ENCODE results near the gene PSMD1. TPM values are rescaled to one million over a fixed set of nuclear protein-coding genes. Genes with fewer than 3 reads are reported as not detected.
"Not testable (repeated sequence)": the region's sequence is repeated elsewhere in the genome, so short reads cannot be mapped to it uniquely, and the experiment has no call there.

PSMD1 gene
- total RNA-seq, 1 experiment from 2014 or later, result 245 TPM

DNA sequence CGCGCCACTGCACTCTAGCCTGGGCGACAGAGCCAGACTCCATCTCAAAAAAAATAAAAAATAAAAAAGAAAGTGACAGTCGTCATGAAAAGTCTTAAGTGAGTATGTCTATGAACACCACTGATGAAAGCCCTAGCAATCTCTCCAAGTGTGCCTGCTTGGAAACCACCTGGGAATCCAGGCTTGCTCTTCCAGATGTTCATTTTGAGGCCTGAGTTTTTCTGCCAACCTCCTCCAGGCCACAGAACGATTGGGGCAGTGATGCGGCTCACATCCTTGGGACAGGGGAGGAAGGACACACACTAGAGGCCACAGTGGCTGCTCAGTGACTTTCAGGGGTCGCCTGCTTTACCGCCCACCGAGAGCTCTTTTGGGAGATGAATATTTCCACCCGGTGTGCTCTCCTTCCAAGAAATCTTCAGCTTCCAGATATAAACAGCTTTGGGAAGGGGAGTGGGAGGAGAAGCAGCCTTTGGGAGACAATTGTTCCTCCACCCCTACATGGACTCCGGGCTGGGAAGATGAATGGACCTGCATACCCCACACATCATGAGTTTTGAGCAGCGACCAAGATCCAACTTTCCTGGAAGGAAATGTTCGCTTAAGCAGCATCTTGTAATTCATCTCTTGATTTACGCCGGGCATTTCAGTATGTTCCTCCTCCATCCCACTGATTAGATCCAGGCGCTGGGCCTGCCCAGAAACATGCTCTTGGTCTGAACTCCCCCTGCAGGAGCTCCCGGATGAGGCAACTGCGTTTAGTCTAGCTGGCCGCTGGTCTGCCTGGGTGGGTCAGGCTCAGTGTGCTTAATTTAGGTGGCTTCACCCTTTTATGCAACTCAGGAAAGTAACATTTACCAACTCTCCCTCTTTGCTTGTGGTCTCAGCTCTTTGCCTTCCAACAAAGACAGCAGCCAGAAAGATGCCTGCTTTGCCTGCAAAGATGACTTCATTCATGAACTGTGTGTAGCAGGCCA, 135.5 kb downstream of the PSMD1 start:
- Histone ChIP-seq H3K27ac (ENCODE audit: low read depth, low read length, poor library complexity, severe bottlenecking) (no peak overlapping the region), H3K9me3 (ENCODE audit: low read depth, low read length, poor library complexity, severe bottlenecking) (no peaks in the 10 kb centered on the region), H3K36me3 (ENCODE audit: insufficient read depth, low read length, poor library complexity, severe bottlenecking) (no peaks in the 10 kb centered on the region), H3K4me3 (ENCODE audit: low read depth, low read length, poor library complexity, severe bottlenecking) (no peak overlapping the region), H3K4me1 (ENCODE audit: insufficient read depth, low read length, poor library complexity, severe bottlenecking) (no peaks in the 10 kb centered on the region), H3K27me3 (replicated peaks; ENCODE audit: insufficient read depth, low read depth, low read length, poor library complexity) (no peaks in the 10 kb centered on the region)
- no peak for TF ChIP-seq EZH2 (IDR thresholded peaks at IDR 0.05; ENCODE audit: borderline replicate concordance, low read depth, low read length, poor library complexity, severe bottlenecking)
- TF ChIP-seq, protein P1, sequence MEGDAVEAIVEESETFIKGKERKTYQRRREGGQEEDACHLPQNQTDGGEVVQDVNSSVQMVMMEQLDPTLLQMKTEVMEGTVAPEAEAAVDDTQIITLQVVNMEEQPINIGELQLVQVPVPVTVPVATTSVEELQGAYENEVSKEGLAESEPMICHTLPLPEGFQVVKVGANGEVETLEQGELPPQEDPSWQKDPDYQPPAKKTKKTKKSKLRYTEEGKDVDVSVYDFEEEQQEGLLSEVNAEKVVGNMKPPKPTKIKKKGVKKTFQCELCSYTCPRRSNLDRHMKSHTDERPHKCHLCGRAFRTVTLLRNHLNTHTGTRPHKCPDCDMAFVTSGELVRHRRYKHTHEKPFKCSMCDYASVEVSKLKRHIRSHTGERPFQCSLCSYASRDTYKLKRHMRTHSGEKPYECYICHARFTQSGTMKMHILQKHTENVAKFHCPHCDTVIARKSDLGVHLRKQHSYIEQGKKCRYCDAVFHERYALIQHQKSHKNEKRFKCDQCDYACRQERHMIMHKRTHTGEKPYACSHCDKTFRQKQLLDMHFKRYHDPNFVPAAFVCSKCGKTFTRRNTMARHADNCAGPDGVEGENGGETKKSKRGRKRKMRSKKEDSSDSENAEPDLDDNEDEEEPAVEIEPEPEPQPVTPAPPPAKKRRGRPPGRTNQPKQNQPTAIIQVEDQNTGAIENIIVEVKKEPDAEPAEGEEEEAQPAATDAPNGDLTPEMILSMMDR (conservative IDR thresholded peaks at IDR 0.05; ENCODE audit: low read depth, low read length), result peak; percentile 42
- intact Hi-C loops (cut with micrococcal nuclease; ENCODE audit: unreplicated experiment), result no loop called here
- no TSS peak for BruUV-seq (replicated peaks)
- DNase-seq (ENCODE audit: low spot score), result peak; percentile 40
- CTCF ChIA-PET, result no interaction called here
- POLR2A ChIA-PET (ENCODE audit: low non-redundant PET), result interaction anchor here (0.6 kb wide), 1 partner anchor 28 kb away, joined by 5 read pairs; no protein-coding TSS in a partner anchor

- BruUV-seq (replicated peaks), result no TSS peak
- H3K4me1 ChIP-seq (ENCODE audit: insufficient read depth, low read length, poor library complexity, severe bottlenecking), result no peaks in the 10 kb centered on the region
- no peaks in the 10 kb centered on the region for H3K27me3 ChIP-seq (replicated peaks; ENCODE audit: insufficient read depth, low read depth, low read length, poor library complexity)
- DNase-seq (ENCODE audit: low spot score), result no peak
- intact Hi-C loops (cut with micrococcal nuclease; ENCODE audit: unreplicated experiment), result no loop called here
- H3K36me3 ChIP-seq (ENCODE audit: insufficient read depth, low read length, poor library complexity, severe bottlenecking), result no peaks in the 10 kb centered on the region
- no peak overlapping the region for H3K4me3 ChIP-seq (ENCODE audit: low read depth, low read length, poor library complexity, severe bottlenecking)
- CTCF ChIA-PET, result no interaction called here
- TF ChIP-seq, protein P1 (conservative IDR thresholded peaks at IDR 0.05; ENCODE audit: low read depth, low read length), result no peak
- no peak for TF ChIP-seq EZH2 (IDR thresholded peaks at IDR 0.05; ENCODE audit: borderline replicate concordance, low read depth, low read length, poor library complexity, severe bottlenecking)
- H3K9me3 ChIP-seq (ENCODE audit: low read depth, low read length, poor library complexity, severe bottlenecking), result no peaks in the 10 kb centered on the region
- POLR2A ChIA-PET (ENCODE audit: low non-redundant PET), result no interaction called here
- H3K27ac ChIP-seq (ENCODE audit: low read depth, low read length, poor library complexity, severe bottlenecking), result no peak overlapping the region
These were observed 136.5 kb downstream of the PSMD1 start for GRCh38 chr2:231193216-231193615.

- intact Hi-C loops (cut with micrococcal nuclease; ENCODE audit: unreplicated experiment), result no loop called here
- no peak for TF ChIP-seq EZH2 (IDR thresholded peaks at IDR 0.05; ENCODE audit: borderline replicate concordance, low read depth, low read length, poor library complexity, severe bottlenecking)
- TF ChIP-seq, protein P1 (conservative IDR thresholded peaks at IDR 0.05; ENCODE audit: low read depth, low read length), result no peak
- no peak overlapping the region for H3K4me3 ChIP-seq (ENCODE audit: low read depth, low read length, poor library complexity, severe bottlenecking)
- POLR2A ChIA-PET (ENCODE audit: low non-redundant PET), result no interaction called here
- CTCF ChIA-PET, result no interaction called here
- no peak overlapping the region for H3K27ac ChIP-seq (ENCODE audit: low read depth, low read length, poor library complexity, severe bottlenecking)
- H3K27me3 ChIP-seq (replicated peaks; ENCODE audit: insufficient read depth, low read depth, low read length, poor library complexity), result no peaks in the 10 kb centered on the region
- no peaks in the 10 kb centered on the region for H3K36me3 ChIP-seq (ENCODE audit: insufficient read depth, low read length, poor library complexity, severe bottlenecking)
- BruUV-seq (replicated peaks), result no TSS peak
- DNase-seq (ENCODE audit: low spot score), result no peak
- H3K4me1 ChIP-seq (ENCODE audit: insufficient read depth, low read length, poor library complexity, severe bottlenecking), result peaks cover 5% of the 10 kb centered on the region
- H3K9me3 ChIP-seq (ENCODE audit: low read depth, low read length, poor library complexity, severe bottlenecking), result no peaks in the 10 kb centered on the region
These were observed 139.9 kb downstream of the PSMD1 start for GRCh38 chr2:231196592-231196991.

DNA sequence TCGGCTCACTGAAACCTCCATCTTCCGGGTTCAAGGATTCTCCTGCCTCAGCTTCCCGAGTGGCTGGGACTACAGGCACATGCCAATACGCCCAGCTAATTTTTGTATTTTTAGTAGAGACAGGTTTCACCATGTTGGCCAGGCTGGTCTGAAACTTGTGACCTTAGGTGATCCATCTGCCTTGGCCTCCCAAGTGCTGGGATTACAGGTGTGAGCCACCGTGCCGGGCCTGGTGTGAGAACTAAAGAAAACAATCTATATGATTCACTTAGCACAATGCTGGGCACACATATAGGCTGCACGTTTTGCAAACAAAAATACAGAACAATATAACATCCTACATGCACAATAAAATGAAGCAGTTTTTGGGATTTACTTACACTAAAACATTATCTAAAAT, 140.5 kb downstream of the PSMD1 start:
- DNase-seq (ENCODE audit: low spot score); POLR2A ChIA-PET (ENCODE audit: low non-redundant PET); intact Hi-C loops (cut with micrococcal nuclease; ENCODE audit: unreplicated experiment); H3K27ac ChIP-seq (ENCODE audit: low read depth, low read length, poor library complexity, severe bottlenecking); H3K4me1 ChIP-seq (ENCODE audit: insufficient read depth, low read length, poor library complexity, severe bottlenecking); H3K4me3 ChIP-seq (ENCODE audit: low read depth, low read length, poor library complexity, severe bottlenecking); H3K9me3 ChIP-seq (ENCODE audit: low read depth, low read length, poor library complexity, severe bottlenecking); H3K27me3 ChIP-seq (replicated peaks; ENCODE audit: insufficient read depth, low read depth, low read length, poor library complexity); H3K36me3 ChIP-seq (ENCODE audit: insufficient read depth, low read length, poor library complexity, severe bottlenecking); BruUV-seq (replicated peaks); CTCF ChIA-PET: not testable (repeated sequence)
